ENCODE measurements around the gene GLI3. TPM values are rescaled to one million over a fixed set of nuclear protein-coding genes. Genes with fewer than 3 reads are reported as not detected.

Gene GLI3
- total RNA-seq, 1 experiment from 2014 or later: 45.0 TPM

GRCh38 chr7:41955451-41955850 is 281.6 kb downstream of the GLI3 start:
- Histone ChIP-seq H2BK120ac (ENCODE audit: low read depth, low read length, poor library complexity, severe bottlenecking) (no peak overlapping the region), H3K14ac (ENCODE audit: insufficient read depth, low read length) (no peak overlapping the region), H3K27ac (ENCODE audit: insufficient read length, low read depth, low read length) (no peak overlapping the region), H3K9ac (ENCODE audit: extremely low read depth, insufficient read length, low read length) (no peak overlapping the region), H3K79me2 (ENCODE audit: insufficient read depth, low read length) (no peaks in the 10 kb centered on the region), H2AFZ (ENCODE audit: low read length) (no peak overlapping the region), H4K8ac (replicated peaks; ENCODE audit: insufficient read length, low read depth, low read length) (no peak overlapping the region), H3K4ac (ENCODE audit: low read depth, low read length) (no peak overlapping the region), H3K9me3 (ENCODE audit: control insufficient read depth, low read depth, low read length) (no peaks in the 10 kb centered on the region), H2BK5ac (ENCODE audit: insufficient read length, low read length) (no peak overlapping the region), H4K91ac (ENCODE audit: insufficient read length, low read depth, low read length) (no peak overlapping the region), H4K20me1 (ENCODE audit: control insufficient read depth, insufficient read depth, insufficient read length) (no peaks in the 10 kb centered on the region), H3T11ph (ENCODE audit: low read length) (no peak overlapping the region), H3K23ac (ENCODE audit: insufficient read length, low read depth, low read length) (no peak overlapping the region), H2BK12ac (ENCODE audit: insufficient read length, low read depth, low read length) (no peak overlapping the region), H2BK20ac (ENCODE audit: low read depth, low read length, poor library complexity, severe bottlenecking) (no peak overlapping the region), H3K23me2 (ENCODE audit: insufficient read length, low read depth, low read length, poor library complexity, severe bottlenecking) (no peaks in the 10 kb centered on the region), H4K5ac (ENCODE audit: insufficient read length, low read depth, low read length) (no peak overlapping the region), H2BK15ac (ENCODE audit: low read depth, low read length) (no peak overlapping the region), H3K18ac (ENCODE audit: insufficient read length, low read depth, low read length) (no peak overlapping the region), H2AK5ac (ENCODE audit: insufficient read length, low read length) (no peak overlapping the region), H3K79me1 (ENCODE audit: insufficient read depth, low read depth, low read length, poor library complexity, severe bottlenecking) (no peaks in the 10 kb centered on the region), H3K4me1 (ENCODE audit: insufficient read depth, low read length) (no peaks in the 10 kb centered on the region; the same call in 1 of the 2 replicates), H3K56ac (ENCODE audit: insufficient read length, low read depth, low read length) (no peak overlapping the region), H3K27me3 (ENCODE audit: insufficient read depth, low read length) (no peaks in the 10 kb centered on the region), H3K4me2 (ENCODE audit: insufficient read depth, insufficient read length, low read length) (no peak overlapping the region)
- no peaks in the 10 kb centered on the region for H3K9me3 Mint-ChIP-seq
- no CpG with 5 or more reads among the region's 3 CpGs for WGBS (ENCODE audit: extremely low coverage, insufficient read length, low lambda C conversion rate)
- no peaks in the 10 kb centered on the region for H3K36me3 Mint-ChIP-seq (ENCODE audit: insufficient read depth in 1 of 3, low read depth in 3 of 3)
- TF ChIP-seq CTCF (conservative IDR thresholded peaks at IDR 0.05): no peak
- no peak overlapping the region for H3K27ac Mint-ChIP-seq
- peaks cover 2% of the 10 kb centered on the region for H3K27me3 Mint-ChIP-seq (ENCODE audit: low read depth)
- no peak overlapping the region for H3K4me3 Mint-ChIP-seq
- H3K4me1 Mint-ChIP-seq: peaks cover 30 to 31% of the 10 kb centered on the region in 2 experiments
- DNase-seq: no peak
